Hematopoietic multipotent progenitor cell treated with erythropoietin and hydrocortisone succinate and interleukin-3 and kit ligand, for 4 days (in vitro differentiated cells): ENCODE measurements around the gene TM4SF4.
A peak's percentile ranks its signal among the peaks of the same experiment; 100 is the strongest.
"Not testable (repeated sequence)": the region's sequence is repeated elsewhere in the genome, so short reads cannot be mapped to it uniquely, and the experiment has no call there.

Experiments used
- DNase-seq: peaks from one replicate; pipeline ENCODE4 v3.0.0-alpha.2; 2015

TM4SF4 gene

DNA sequence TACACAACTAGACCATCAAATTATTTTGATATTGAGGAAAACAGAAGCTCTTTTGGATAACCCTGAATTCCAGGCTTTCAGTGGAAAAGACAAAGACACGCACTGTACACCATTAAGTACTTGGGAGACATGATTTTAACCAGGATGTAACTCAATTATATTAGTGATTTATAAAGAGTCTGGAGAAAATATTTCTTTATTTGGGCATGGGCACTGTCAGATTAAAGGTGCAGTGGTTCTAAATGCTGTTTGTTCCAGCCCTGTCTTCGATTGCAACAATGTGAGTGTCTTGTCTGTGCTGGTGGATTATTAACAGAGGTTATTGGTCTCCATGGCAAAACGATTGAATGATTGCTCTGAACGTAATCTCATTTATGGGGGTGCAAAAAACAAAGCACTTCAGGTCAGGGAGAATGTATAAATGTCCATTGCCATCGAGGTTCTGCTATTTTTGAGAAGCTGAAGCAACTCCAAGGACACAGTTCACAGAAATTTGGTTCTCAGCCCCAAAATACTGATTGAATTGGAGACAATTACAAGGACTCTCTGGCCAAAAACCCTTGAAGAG is at the start of gene TM4SF4:
TM4SF4 (plus strand) TSS at position 448 of the 568 bp plus-strand sequence. CDS start 181 bp downstream, outside the sequence.
- DNase-seq: no peak

- no peak for DNase-seq
Observed at GRCh38 chr3:149424918-149425317, 49.6 kb upstream of the TM4SF4 start.

GRCh38 chr3:149426325-149426724 is 48.2 kb upstream of the TM4SF4 start:
- DNase-seq: no peak

DNA sequence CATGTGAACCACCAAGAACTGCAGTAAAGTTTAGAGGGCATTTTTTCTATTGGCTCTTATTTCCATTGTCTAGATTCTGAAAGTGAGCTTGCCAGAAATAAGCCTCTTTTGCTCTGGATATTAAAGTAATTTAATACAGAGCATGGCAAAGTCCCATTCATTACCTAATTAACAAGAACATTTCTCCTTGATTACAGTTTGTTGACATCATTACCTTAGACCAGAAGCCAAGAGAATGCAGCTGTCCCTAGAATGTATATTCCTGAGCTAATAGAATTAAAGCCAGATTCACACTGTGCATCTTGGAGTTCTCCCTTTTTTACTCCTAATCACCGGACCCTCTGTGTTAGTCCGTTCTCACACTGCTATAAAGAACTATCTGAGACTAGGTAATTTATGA is 46.4 kb upstream of the TM4SF4 start:
- DNase-seq: no peak

- no peak for DNase-seq
Observed at GRCh38 chr3:149430216-149430615, 44.3 kb upstream of the TM4SF4 start.

DNA sequence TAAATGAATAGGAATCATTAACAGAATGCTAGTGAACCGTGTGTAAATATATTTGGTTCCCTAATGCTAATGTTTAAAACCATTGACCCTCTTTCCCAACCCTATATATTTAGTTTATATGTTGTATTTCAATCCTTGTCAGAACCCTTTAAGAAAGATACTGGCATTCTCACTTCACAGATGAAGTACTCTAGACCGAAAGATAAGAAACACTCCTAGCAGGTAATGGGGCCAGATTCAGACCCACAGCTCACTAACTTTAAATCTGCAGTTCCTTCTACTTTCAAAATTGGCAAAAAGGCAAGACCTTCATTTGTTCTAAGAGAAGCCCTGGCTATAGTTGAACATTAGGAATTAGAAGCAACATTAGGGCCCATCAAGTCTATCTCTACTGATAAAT is 42.3 kb upstream of the TM4SF4 start:
- DNase-seq: no peak

DNA sequence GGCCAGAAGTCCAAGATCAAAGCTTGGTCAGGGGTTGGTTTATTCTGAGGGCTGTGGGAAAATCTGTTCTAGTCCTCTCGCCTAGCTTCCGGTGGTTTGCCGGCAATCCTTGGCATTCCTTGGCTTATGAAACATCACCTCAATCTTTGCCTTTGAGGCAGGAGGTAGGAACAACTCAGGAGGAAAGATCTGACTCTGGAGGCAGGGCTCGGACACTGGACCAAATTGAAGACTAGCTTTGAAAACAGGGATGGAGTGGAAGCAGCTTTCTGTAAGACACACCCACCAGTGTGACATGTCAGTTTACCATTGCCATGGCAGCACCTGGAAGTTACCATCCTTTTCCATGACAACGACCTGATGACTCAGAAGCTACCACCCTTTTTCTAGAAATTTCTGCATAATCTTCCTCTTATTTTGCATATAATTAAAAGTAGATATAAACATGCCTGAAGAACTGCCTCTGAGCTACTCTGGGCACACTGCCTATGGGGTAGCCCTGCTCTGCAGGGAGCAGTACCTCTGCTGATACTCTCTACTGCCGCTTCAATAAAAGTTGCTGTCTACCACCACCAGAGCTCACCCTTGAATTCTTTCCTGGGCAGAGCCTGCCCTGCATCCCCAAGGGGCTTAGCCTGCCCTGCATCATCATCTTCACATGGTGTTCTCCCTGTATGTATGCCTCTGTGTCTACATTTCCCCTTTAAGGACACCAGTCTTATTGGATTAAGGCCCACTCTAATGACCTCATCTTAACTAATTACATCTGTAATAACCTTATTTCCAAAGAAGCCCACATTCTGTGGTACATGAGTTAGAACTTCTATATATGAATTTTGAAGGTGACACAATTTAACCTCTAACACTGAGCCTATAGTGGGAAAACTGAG is 38.3 kb upstream of the TM4SF4 start:
- DNase-seq: no peak

DNA sequence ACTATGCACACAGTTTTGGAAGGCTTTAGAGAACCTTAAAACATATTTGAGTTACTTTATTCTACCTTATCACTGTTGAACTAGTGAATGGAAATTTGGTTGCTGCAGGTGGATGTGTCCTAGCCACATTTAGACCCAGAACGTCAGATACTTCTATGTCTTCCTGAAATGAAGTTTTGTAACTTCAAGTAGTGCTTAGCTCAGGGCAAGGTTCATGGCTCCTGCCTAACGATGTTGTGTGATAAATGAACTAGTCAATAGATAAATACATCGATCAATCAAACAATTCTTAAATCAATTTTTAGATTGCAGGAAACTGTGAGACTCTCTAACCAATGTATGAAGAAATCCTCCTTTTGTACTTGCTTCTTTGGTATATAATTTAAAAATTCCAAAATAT is 37.2 kb upstream of the TM4SF4 start:
- no peak for DNase-seq

- DNase-seq: no peak
Observed at GRCh38 chr3:149437710-149438109, 36.8 kb upstream of the TM4SF4 start.

DNA sequence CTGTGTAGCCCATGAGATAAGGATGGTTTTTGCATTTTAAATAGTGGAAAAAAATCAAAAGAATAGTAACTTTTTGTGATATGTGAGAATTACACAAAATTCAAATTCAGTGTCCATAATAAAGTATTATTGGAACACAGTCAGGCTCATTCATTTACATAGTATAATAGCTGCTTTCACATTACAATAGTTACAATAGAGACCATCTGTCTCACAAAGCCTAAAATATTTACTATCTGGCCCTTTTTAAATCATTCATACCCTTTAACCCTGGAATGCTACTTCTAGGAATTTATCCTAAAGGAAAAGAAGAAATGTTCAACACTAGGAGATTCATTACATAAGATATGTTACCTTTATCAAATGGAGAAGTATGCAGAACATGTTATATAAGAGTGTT is 35.5 kb upstream of the TM4SF4 start:
- no peak for DNase-seq

DNA sequence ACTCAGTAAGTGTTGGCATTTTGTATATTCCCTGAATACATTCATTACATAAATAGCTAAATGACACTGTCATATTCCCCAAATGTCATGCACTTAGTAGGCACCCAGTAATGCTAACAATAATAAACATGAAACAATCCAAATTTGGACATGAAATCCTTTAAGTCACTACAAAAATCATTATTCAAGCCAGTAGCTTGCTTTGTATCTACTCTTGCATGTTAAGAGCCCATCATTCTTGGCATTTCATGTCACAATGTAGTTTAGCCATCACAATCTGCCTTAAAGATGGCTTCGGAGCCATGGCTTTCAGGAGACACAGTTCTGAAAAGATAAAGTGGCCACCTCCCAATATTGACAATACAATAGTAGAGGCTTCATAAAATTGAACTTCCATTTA is 32.9 kb upstream of the TM4SF4 start:
- DNase-seq: no peak

DNA sequence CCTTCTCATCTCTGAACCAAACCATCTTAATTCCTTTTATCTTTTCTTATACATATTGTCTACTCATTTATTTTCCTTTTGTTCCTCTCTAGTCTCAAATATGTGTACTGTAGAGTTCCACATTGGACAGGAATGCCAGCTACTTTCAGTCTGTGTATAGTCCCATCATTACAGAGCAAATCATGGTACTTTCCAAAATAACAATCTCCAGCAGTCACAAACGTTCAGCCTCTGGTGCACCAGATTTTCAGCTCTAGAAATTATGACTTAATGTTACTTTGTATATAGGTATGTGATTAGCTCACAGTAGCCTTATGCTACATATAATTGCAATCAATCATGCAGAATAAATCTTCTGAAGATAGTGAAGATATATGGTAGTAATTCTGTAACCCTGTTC is 32.5 kb upstream of the TM4SF4 start:
- DNase-seq: no peak

DNA sequence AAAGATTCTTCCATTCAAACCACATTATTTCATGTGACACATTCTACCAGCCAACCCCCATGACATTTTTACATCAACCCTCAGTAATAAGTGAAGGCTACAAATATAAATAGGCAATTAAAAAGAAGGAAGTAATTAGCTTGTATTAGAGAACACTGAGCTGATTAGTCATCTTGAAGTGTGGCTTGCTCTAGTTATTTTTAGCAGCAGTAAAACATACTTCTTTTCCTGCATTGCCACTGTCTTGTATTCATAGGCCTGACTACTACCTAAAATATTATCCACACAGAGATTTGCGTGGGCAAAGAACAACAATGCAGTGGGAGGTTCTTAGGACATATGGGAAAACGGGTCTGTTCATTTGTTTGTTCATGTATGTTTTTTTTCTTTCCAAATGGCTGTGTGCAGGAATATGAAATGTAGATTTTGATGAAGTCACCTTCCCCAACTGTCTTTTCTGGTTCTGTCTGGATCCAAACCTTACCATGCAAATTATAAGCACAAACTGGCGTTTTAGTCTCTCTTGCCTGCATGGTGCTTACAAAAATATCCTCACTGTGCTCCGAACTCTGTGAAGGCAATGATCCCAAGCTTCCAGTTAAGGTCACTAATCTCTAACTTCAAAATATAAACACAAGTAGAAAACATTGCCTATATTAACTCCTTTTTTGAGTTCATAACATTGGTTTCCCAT is 31.5 kb upstream of the TM4SF4 start:
- peak; percentile 41 for DNase-seq

DNA sequence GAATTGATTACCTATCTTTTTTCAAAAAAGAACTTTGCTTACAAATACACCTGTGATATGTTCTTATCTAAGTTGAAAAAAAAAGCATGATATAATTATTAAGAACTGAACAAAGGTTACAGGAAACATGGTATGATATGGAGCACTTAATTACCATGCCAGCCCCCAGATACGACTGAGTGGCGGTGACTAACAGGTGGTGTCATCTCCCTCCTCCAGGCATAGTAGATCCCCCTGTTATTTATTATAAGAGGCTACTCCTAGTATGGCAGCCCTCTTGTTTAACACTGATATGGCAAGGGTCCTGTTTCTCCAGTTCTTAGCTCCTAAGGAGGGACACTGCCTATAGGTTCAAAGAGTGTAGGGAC is 31.0 kb upstream of the TM4SF4 start:
- DNase-seq: no peak

GRCh38 chr3:149444867-149445266 is 29.6 kb upstream of the TM4SF4 start:
- not testable (repeated sequence) for DNase-seq

DNA sequence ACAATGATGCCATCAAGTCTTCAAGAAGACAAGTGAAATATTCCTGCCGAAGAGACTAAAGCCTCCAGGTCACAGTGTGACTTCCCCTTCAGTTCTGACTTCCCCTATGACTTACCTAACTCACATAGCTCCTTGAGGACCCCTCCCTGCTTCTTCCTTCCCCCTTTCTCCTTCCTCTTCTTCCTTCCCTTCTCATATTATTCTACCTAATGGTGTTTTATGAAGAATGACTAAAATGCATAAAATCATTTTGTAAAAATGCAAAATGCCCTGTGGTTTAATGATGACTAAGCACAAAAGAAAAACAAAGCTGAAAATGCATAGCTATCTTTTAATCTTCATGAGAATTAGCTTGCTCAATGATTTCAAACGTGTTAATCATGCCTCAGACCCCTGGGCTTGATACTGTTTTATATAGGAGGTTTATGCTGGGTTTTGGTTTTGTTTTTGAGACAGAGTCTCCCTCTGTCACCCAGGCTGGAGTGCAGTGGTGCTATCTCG is 26.1 kb upstream of the TM4SF4 start:
- peak; percentile 65 for DNase-seq

GRCh38 chr3:149449182-149449581 is 25.3 kb upstream of the TM4SF4 start:
- DNase-seq: no peak

DNA sequence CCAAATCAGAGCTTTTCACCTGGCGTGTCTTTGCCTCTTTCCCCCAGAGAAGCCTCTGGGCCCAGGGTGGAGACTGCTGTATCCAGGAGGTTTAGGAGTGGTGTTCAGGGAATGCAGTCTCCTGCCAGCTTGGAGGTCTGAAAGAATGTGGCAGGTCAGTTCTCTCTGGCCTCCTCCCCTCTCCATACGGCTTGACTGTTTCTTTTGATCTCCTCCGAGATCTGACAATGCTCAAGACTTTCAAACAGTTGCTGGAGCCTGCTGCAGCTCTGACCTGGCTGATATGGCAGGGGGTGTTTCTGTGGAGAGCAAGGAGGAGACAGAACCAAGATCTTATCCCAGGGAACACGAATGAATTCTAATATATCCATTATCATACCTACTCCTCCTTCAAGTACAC is 24.7 kb upstream of the TM4SF4 start:
- no peak for DNase-seq

GRCh38 chr3:149450281-149450680 is 24.2 kb upstream of the TM4SF4 start:
- DNase-seq: no peak

DNA sequence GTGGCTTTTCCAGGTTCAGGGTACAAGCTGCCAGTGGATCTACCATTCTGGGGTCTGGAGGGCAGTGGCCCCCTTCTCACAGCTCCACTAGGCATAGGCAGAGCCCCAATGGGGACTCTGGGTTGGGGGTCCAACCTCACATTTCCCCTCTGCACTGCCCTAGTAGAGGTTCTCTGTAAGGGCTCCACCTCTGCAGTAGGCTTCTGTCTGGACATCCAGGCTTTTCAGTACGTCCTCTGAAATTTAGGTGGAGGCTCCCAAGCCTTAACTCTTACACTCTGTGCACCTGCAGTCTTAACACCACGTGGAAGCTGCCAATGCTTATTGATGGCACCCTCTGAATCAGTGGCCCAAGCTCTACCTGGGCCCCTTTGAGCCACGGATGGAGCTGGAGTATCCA is 22.5 kb upstream of the TM4SF4 start:
- DNase-seq: no peak

- DNase-seq: no peak
Observed at GRCh38 chr3:149453140-149453805, 21.2 kb upstream of the TM4SF4 start.

DNA sequence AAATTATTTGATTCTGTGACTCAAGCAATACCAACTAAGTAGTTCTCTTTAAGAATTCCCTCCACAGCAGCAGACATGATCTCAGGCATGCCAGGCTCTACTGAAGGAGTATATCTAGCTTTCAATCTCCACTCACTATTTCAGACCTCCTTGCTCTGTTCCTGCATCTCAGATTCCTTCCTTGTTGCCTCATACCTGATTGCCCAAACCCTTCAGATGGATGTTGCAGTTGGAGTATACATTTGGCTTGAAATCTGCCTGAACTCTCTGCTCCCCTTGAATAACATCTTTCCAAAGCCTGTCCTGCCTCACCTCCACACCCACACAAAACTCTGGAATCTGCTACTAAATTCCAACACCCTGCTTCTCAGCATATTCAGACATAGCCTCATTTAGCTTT is 19.8 kb upstream of the TM4SF4 start:
- DNase-seq: no peak

GRCh38 chr3:149455366-149455765 is 19.1 kb upstream of the TM4SF4 start:
- no peak for DNase-seq
